Measurements from ENCODE around the gene ADCY3.
A peak's percentile ranks its signal among the peaks of the same experiment; 100 is the strongest.
"Not testable (repeated sequence)": the region's sequence is repeated elsewhere in the genome, so short reads cannot be mapped to it uniquely, and the experiment has no call there.

Gene ADCY3

GRCh38 chr2:24836706-24837105 is 83.3 kb downstream of the ADCY3 start:
- TF ChIP-seq CTCF (IDR thresholded peaks at IDR 0.05; ENCODE audit: low read depth, low read length), result no peak
- H3K4me3 ChIP-seq (replicated peaks in 1 of 2; ENCODE audit: low read depth in 2 of 2, low read length in 2 of 2), result no peak overlapping the region
- no peak for DNase-seq (ENCODE audit: low read depth in 2 of 2)

GRCh38 chr2:24836206-24836605 is 83.8 kb downstream of the ADCY3 start:
- no peak overlapping the region for H3K4me3 ChIP-seq (replicated peaks in 1 of 2; ENCODE audit: low read depth in 2 of 2, low read length in 2 of 2)
- TF ChIP-seq CTCF (IDR thresholded peaks at IDR 0.05; ENCODE audit: low read depth, low read length), result no peak
- DNase-seq (ENCODE audit: low read depth in 2 of 2), result no peak

- peak in 1 of 2 donors; percentile 44 for DNase-seq (ENCODE audit: low read depth in 2 of 2)
Measured at GRCh38 chr2:24835411-24835810, 84.6 kb downstream of the ADCY3 start.

GRCh38 chr2:24834733-24835395 is 85.2 kb downstream of the ADCY3 start:
- DNase-seq (ENCODE audit: low read depth in 2 of 2), result no peak

More at GRCh38 chr2:24835411-24835810, 84.6 kb downstream of the ADCY3 start:
- not testable (repeated sequence) for H3K4me3 ChIP-seq (replicated peaks in 1 of 2; ENCODE audit: low read depth in 2 of 2, low read length in 2 of 2)

GRCh38 chr2:24833821-24834732 is 86.0 kb downstream of the ADCY3 start:
- no peak for TF ChIP-seq CTCF (IDR thresholded peaks at IDR 0.05; ENCODE audit: low read depth, low read length)
- DNase-seq (ENCODE audit: low read depth in 2 of 2), result no peak
- H3K4me3 ChIP-seq (replicated peaks in 1 of 2; ENCODE audit: low read depth in 2 of 2, low read length in 2 of 2), result no peak overlapping the region

More at GRCh38 chr2:24834733-24835395, 85.2 kb downstream of the ADCY3 start:
- H3K4me3 ChIP-seq (replicated peaks in 1 of 2; ENCODE audit: low read depth in 2 of 2, low read length in 2 of 2), result no peak overlapping the region
- no peak for TF ChIP-seq CTCF (IDR thresholded peaks at IDR 0.05; ENCODE audit: low read depth, low read length)

GRCh38 chr2:24832931-24833701 is 86.9 kb downstream of the ADCY3 start:
- no peak for DNase-seq (ENCODE audit: low read depth in 2 of 2)
- H3K4me3 ChIP-seq (replicated peaks in 1 of 2; ENCODE audit: low read depth in 2 of 2, low read length in 2 of 2), result no peak overlapping the region
- no peak for TF ChIP-seq CTCF (IDR thresholded peaks at IDR 0.05; ENCODE audit: low read depth, low read length)

All from cardiac fibroblast (primary cell).